Erythroblast (primary cell): ENCODE data around the gene ODF2.
"Not testable (repeated sequence)": the region's sequence is repeated elsewhere in the genome, so short reads cannot be mapped to it uniquely, and the experiment has no call there.

Experiments
- DNase-seq, 2 experiments: peaks; one replicate each; lab custom pipeline; 2025; lab: John Stamatoyannopoulos, UW
- GATA1 ChIP-seq: IDR thresholded peaks from 2 replicates; pipeline ENCODE4 v1.6.1; 2011; ENCODE audit warnings: low read depth, mild to moderate bottlenecking, control low read depth, low read length, moderate library complexity
- POLR2A ChIP-seq: IDR thresholded peaks from 2 replicates; pipeline ENCODE4 v1.6.1; 2011; ENCODE audit warnings: mild to moderate bottlenecking, low read length

Gene ODF2

DNA sequence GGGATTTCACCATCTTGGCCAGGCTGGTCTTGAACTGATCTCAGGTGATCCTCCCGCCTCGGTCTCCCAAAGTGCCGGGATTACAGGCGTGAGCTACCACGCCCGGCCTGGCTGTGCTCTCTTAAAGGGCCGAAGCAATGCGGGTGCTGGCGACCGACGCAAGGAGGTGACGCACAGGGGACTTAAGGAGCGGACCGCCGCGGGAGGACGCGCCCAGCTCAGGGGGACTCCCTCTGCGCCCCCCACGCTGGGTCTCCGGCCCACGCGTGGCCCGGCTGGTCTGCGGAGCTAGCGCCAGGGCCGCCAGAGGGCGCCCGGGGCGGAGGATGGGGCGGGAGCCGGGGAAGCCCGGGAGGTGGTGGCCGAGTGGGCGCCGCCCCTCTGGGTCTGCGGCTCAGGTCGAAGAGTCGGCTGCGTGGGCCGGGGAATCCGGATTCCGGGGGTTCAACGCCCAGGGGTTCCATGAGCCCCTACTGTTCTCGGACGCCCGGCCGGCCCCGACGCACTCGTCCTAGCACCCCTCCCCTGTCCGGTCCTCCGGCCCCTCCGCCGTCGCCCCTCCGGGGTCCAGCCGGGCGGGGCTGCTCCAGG is 35.7 kb upstream of the ODF2 start:
- no peak for TF ChIP-seq GATA1
- no peak for TF ChIP-seq POLR2A
- DNase-seq: peak; percentile 60 to 76

DNA sequence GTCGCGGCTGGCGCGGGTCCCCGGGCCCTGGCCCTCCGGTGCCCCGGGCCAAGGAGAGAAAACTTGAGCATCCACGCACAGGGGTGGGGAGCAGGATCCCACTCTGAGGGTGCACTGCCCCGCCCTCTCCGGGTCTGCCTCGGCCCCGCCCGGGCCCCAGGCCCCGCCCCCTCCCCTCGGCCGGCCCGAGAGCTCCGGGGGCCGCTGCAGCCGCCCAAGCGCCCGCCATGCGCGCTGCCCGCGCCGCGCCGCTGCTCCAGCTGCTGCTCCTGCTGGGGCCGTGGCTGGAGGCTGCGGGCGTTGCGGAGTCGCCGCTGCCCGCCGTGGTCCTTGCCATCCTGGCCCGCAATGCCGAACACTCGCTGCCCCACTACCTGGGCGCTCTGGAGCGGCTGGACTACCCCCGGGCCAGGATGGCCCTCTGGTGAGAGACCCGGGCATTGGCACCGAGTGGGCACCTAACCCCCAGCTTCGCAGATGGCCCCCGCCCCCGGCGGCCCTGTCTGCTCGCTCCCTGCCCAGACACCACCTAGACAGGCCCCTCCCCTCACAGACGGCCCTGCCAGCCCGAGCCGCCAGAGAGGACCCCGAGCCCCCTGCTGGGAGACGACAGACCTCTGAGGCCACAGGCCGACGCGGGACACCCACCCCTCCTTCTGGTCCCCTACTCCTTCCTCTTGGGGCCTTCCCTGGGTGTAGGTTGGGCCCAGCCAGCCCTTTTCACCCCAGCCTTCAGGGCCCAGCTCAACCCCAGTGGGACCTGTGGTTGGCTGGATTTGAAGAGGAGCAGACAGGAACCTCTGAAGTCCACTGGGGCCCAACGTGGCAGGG is 34.9 kb upstream of the ODF2 start, which contains the start of gene CERCAM:
TSS of gene CERCAM (plus strand) at position 207 of the 831 bp plus-strand sequence. CDS start at position 228, 21 bp downstream.
- TF ChIP-seq POLR2A (no peak), GATA1 (no peak)
- DNase-seq: peak; percentile 24 to 42

DNA sequence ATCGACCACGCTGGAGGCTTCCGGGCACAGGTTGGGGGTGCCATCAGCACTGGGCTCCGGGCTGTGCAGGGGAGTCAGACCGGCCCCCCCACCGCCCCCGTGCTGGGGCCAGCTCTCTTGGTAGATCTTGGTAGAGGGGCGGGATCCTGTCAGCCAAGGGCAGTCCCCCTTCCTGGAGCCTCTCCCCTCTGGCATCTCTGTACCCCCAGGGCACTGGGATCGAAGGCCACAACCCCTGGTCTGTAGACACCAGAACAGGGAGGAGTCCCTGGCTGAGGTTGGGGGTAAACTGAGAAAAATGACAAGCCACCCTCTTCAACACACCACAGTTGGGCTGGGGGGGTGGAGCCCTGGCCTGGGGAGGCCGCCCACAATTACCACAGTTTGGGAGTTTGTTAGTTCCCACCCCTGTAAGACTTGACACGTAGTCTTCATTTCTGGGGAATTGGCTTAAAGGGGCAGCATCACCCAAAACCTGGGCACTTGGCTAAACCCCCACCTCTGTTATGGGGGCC is 34.3 kb upstream of the ODF2 start:
- no peak for DNase-seq

DNA sequence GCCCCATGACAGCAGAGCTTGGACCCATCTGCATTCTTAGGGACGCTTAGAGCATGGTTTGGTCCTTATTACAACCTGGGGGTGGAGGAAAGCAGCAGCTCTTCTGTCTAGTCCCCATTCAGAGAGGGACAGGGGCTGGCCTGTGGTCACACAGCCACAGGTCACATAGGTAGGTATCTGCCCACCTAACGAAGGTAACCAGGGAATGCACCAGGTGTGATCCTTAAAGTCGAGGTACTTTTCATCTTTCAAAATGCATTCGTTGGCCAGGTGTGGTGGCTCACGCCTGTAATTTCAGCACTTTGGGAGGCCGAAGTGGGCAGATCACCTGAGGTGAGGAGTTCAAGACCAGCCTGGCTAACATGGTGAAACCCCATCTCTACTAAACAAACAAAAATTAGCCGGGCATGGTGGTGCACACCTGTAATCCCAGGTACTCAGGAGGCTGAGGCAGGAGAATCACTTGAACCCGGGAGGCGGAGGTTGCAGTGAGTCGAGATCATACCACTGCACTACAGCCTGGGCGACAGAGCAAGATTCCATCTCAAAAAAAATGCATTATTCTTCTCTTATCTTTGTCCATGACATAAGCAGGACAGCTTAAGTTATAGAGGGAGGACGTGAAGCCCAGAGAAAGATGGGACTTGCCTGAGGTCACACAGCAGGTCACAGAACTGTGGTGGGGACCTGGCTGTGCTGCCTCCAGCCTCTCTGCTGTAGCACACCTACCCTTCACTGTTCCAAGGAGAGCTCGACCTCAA is 33.6 kb upstream of the ODF2 start:
- not testable (repeated sequence) for DNase-seq

More for the DNA sequence above, 34.3 kb upstream of the ODF2 start:
- TF ChIP-seq POLR2A (no peak), GATA1 (no peak)

DNA sequence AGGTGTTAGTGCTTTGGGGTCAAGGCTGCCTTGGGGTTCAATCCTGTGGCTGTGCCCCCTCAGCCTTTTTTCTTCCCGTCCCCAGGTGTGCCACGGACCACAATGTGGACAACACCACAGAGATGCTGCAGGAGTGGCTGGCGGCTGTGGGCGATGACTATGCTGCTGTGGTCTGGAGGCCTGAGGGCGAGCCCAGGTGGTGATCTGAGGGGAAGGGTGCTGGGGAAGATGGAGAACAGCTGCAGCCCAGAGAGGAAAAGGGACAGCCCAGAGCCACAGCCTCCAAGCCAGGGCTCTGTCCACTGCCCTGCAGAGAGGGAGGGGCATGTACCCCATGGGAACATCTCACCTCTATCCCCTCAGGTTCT is 33.0 kb upstream of the ODF2 start:
- no peak for TF ChIP-seq POLR2A
- TF ChIP-seq GATA1: no peak
- no peak for DNase-seq

DNA sequence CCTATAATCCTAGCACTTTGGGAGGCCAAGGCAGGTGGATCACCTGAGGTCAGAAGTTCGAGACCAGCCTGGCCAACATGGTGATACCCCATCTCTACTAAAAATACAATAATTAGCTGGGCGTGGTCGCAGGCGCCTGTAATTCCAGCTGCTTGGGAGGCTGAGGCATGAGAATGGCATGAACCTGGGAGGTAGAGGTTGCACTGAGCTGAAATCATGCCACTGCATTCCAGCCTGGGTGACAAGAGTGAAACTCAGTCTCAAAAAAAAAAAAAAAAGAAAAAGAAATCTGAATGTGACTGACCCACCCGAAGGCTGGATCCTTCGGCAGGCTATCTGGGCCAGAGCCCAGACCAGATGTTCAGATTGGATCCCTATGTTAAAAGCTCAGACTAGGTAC is 32.5 kb upstream of the ODF2 start:
- DNase-seq: not testable (repeated sequence)

DNA sequence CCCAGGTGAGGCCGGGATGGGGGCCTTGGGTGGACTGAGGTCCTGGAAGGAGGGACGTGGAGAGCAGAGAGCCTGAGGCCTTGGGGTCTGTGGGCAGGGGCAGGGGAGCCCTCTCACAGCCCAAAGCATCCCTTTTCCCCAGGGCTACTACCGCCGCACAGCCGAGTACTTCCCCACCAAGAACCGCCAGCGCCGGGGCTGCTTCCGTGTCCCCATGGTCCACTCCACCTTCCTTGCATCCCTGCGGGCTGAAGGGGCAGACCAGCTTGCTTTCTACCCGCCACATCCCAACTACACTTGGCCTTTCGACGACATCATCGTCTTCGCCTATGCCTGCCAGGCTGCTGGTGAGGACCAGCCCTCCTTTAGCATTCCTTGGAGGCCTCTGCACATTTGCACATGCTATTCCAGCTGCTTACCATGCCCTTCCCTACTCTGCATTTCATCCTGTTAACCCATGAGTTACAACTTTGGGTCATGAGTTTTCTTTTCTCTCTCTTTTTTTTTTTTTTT is 31.5 kb upstream of the ODF2 start:
- no peak for TF ChIP-seq GATA1
- no peak for TF ChIP-seq POLR2A
- no peak for DNase-seq

DNA sequence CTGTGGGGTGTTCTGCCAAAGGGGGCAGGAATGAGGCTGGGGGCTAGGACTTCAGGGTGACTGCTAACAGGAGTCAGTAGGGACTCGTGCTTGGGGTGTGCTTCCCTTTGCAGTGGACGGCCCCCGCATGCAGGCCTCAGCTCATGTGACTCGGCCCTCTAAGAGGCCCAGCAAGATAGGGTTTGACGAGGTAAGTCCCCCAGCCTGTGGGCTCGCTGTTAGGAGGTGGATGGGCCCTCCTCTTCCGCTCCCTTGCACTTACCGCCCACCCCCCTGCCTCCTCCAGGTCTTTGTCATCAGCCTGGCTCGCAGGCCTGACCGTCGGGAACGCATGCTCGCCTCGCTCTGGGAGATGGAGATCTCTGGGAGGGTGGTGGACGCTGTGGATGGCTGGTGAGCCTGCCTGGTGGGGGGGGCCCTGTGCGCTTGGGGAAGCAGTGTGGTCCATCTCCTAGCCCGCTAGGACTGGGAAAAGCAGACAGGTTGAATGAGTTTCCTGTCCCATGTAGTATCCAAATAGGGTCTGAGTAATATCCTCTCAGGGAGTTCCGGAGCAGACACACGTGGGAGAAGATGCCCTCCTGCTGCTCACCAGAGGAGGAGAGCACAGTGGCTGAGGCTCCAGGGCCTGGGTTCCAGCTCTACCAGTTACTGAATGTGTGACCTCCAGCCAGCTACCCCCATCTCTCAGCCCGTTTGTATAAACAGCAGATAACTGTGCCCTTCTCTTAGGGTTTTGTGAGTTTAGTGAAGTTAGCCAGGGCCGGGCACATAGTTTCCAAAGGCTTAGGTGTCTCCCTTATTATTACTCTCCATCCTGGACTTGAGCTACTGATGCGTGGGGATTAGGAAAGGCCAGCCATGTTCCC is 26.9 kb upstream of the ODF2 start:
- TF ChIP-seq GATA1: no peak
- no peak for TF ChIP-seq POLR2A
- no peak for DNase-seq

DNA sequence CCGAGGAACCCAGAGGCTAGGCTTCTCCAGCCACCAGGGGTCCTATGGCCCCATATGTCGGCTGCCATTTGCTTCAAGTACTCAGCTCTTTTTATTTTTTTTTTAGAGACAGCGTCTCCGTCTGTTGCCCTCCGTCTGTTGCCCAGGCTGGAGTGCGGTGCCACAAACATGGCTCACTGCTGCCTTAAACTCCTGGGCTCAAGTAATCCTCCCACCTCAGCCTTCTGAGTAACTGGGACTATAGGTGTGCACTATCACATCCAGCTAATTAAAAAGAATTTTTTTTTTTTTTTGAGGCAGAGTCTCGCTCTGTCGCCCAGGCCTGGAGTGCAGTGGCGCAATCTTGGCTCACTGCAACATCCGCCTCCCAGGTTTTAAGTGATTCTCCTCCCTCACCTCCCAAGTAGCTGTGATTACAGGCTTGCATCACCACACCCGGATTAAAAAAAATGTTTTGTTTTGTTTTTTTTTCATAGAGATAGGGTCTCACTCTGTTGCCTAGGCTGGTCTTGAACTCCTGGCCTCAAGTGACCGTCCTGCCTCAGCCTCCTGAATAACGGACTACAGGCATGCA is 26.2 kb upstream of the ODF2 start:
- DNase-seq: no peak
- TF ChIP-seq GATA1 (no peak), POLR2A (no peak)

DNA sequence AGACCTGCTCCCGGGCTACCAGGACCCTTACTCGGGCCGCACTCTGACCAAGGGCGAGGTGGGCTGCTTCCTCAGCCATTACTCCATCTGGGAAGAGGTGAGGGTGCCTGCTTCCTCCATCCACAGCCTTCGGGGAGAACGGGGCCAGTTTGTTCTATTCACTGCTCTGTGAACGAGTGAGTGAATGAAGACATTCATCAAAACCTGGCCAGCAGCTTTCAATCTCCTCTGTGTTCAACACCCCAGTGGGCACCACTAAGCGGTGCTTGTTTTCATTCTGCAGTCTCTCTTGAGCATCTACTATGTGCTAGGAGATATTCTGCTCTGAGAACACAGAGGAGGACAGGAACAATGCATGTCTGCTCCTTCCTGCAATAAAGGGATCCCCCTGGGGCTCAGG is 24.6 kb upstream of the ODF2 start:
- no peak for DNase-seq
- TF ChIP-seq POLR2A (no peak), GATA1 (no peak)

DNA sequence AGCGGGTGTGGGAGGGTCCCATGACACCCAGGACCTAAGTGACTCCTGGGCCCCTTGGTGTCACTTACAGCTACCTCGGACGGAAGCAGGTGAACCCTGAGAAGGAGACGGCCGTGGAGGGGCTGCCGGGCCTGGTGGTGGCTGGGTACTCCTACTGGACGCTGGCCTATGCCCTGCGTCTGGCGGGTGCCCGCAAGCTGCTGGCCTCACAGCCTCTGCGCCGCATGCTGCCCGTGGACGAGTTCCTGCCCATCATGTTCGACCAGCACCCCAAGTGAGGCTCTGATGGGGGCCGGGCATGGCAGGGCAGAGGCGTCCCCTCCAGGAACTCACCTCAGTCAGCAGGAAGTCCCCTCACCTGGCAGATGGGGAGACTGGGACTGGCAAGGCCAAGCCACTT is 21.5 kb upstream of the ODF2 start:
- no peak for DNase-seq
- TF ChIP-seq POLR2A (no peak), GATA1 (no peak)

DNA sequence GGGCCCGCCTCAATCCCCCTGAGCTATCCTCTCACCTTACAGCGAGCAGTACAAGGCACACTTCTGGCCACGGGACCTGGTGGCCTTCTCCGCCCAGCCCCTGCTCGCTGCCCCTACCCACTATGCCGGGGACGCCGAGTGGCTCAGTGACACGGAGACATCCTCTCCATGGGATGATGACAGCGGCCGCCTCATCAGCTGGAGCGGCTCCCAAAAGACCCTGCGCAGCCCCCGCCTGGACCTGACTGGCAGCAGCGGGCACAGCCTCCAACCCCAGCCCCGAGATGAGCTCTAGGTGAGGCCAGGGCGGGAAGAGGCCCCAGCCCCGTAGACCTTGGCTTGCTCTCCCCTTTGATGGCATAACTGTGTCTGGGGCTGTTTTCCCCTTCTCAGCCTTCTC is 20.2 kb upstream of the ODF2 start:
- TF ChIP-seq GATA1: no peak
- TF ChIP-seq POLR2A: no peak
- DNase-seq: no peak
